NCI-H128 (cell line): ENCODE results near the gene USP31.

ENCODE experiments used
- DNase-seq: peaks from one replicate; lab custom pipeline; 2025; ENCODE audit not compliant: unreplicated experiment; lab: John Stamatoyannopoulos, UW

USP31 gene

DNA sequence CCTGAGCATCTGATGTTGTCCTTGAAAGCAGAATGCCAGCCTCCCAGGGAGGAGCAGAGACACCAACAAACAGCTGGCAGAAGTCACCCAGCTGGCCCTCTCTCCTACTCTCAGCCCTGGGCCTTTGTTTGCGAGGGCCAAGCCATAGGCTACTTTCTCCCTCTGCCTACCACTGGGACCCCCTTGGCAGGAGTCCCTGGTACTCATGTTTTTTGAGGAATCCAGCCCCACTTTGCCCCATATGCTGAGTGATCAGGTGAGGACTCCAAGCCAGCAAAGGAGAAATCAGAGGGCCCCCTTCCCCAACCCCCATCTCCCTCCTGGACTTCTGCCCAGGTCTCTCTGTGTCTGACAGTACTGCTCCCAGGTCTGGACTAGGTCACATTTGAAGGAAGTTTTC lies 121.9 kb downstream of the USP31 start:
- no peak for DNase-seq

DNA sequence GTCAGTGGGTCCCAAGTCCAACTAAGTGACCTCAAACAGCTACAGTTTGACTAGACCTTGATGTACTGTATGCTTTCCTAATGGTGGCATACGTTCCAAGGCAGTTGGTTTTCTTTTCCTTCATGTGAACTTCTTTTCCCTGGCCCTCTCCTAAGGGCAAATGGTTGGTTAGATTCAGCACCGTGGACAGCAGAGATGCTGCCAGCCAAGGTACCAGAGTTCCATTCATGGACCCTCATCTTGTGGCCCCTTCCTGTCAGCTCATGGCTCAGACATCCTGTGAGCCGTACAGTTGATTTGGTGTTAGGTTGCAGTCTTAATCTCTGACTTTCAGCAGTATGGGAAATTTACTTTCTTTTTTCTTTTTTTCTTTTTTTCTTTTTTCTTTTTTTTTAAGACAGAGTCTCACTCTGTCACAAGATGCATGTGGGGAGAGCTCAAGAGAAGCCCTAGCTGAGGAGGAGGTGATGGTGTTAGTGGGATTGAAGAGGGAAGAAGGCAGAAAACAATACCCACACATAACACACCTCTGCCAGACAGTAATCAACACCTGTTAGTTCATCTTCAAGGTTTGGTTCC lies 122.4 kb downstream of the USP31 start:
- DNase-seq, result no peak

DNA sequence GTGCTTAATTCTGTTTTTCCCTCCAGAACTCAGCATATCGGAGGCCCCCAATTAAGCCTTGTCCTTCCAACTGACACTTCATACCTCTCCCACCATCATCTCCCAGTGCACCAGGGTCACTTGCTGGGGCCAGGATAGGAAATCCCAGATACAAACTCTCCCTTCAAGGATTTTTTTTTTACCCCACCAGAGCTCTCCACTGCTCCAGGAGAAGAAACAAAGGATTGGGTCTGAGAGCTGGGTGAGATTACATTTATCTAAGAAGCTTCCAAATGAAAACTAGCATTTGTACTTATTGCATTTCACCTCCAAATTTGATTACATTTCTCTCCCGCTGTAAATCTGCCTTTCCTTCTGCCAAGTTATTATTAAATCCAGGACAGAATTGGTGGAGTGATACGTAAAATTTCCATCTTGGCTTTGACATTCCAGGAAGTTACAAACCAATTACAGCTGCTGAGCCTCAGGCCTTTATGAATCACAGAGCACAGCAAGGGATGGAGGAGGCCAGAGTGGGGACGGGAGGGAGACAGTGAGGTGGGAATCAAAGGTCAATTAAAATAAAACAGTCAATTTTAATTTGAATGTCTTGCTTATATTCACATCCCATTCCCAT lies 123.5 kb downstream of the USP31 start:
- no peak for DNase-seq

DNA sequence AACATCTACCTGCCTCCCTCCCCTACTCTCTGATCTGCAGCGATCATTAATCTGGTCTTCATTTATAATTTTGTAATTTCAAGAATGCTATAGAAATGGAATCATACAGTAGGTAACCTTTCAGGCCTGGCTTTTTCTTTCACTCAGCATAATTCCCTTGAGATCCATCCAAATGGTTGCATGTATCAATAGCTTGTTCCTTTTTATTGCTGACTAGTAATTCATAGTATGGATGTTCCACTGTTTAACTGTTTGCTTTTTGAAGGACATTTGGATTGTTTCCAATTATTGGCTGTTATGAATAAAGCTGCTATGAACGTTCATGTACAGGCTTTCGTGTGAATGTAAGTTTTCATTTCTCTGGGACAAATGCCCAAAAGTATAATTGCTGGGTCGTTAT lies 125.2 kb downstream of the USP31 start:
- no peak for DNase-seq

DNA sequence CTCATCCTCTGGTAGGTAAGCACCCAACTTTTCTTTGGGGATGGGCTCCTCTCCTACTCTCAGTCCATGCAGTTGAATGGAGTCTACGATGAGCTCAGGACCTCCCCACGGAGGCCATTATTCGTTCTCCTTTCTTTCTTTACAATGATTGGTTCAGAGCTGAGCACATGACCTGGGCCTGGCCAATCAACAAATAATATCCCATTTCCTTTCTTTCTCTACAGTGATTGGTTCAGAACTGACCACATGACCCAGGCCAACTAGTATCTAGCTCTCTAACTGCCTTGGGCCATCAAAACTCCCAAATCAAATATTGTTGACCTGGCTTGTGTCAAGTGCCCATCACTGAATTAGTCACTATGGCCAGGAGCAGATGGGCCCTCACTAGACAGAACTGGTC lies 129.2 kb downstream of the USP31 start:
- no peak for DNase-seq

DNA sequence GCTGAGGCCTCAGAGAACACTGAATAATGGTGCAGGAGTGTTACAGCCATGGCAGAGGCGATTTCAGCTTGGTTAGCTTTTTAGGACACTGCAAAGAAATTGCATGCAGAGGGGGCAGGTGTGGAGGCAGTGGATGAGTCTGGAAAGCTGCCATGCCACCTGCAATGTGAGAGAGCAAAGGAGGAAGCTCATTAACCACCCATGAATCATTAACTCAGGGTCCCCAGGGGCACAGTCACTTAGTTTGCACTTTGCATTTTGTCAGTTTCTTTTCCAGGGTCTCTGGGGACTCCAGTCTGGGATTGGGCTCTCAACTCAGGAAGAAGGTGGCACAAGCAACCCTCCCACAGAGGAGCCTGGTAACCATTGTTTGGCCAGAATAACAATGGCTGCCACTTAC lies 132.9 kb downstream of the USP31 start:
- DNase-seq, result no peak

DNA sequence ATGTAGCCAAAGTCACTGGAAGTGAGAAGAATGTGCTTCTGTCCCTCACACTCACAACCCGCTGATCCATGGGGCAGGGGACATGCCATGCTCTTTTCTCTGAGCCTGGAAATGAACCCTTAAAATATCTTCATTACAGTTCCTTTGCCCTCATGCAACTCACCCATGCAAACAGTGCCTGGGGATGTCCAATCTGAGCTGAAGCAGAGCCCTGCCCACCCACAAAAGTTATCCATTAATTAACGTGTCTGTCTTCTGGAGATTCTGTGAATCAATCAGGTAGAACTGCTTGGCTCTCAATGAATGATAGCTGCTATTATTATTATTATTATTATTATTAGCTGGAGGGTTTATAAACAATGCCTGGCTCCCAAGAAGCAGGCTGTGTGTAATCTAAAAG lies 133.7 kb downstream of the USP31 start:
- no peak for DNase-seq

DNA sequence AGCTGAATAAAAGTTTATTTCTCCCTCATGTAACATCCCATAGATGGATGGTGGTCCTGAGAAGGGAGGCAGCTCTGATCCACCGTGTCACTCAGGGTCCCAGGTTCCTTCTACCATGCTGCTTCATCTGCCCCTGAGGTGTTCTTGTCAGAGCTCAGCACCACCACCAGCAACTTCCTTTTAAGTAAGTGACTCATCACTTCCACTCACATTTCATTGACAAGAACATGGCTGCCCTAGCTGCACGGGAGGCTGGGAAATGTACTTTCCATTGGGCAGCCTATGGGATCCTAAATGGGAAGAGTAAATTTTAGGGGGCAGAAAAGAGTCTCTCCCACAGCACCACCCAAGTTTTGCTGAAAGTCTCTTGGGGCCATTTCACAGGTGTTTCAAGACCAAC lies 134.7 kb downstream of the USP31 start:
- DNase-seq, result no peak
